Liver (tissue), 9 donors: ENCODE results near the gene UNC93B1. TPM values are rescaled to one million over a fixed set of nuclear protein-coding genes. Genes with fewer than 3 reads are reported as not detected.
A peak's percentile ranks its signal among the peaks of the same experiment; 100 is the strongest.

Source experiments
- DNase-seq: peaks from one replicate; pipeline ENCODE4 v3.0.0-alpha.2; 2017; ENCODE audit warnings: low spot score
- H3K27ac ChIP-seq, 2 donors: one replicate each; pipeline ENCODE4 v1.7.0; 2013; ENCODE audit warnings: inconsistent platforms in 2 of 2, low read length in 2 of 2, control low read depth in 1 of 2, low read depth in 1 of 2, mild to moderate bottlenecking in 1 of 2
- H3K27me3 ChIP-seq, 4 donors: one replicate each; pipeline versions ENCODE4 v1.6.1 to v1.7.0; 2013; ENCODE audit warnings: low read length in 3 of 4, inconsistent platforms in 1 of 4, mild to moderate bottlenecking in 1 of 4, moderate library complexity in 1 of 4; ENCODE audit not compliant: control insufficient read depth in 4 of 4, insufficient read depth in 4 of 4
- H3K36me3 ChIP-seq, 4 donors: one replicate each; pipeline versions ENCODE4 v1.6.1 to v1.7.0; 2013; ENCODE audit warnings: low read length in 3 of 4, mild to moderate bottlenecking in 3 of 4, low read depth in 1 of 4, moderate library complexity in 1 of 4; ENCODE audit not compliant: control insufficient read depth in 4 of 4, insufficient read depth in 3 of 4
- H3K4me1 ChIP-seq, 4 donors: one replicate each; pipeline versions ENCODE4 v1.6.1 to v1.7.0; 2013; ENCODE audit warnings: low read length in 3 of 4, mild to moderate bottlenecking in 3 of 4, moderate library complexity in 1 of 4; ENCODE audit not compliant: control insufficient read depth in 4 of 4, insufficient read depth in 4 of 4
- H3K4me3 ChIP-seq, 3 donors: one replicate each; pipeline versions ENCODE4 v1.6.1 to v1.7.0; 2013; ENCODE audit warnings: low read length in 3 of 3, control low read depth in 1 of 3, low read depth in 1 of 3, mild to moderate bottlenecking in 1 of 3
- H3K9ac ChIP-seq, 2 donors: one replicate each; pipeline ENCODE4 v1.7.0; 2013; ENCODE audit warnings: low read length in 2 of 2, mild to moderate bottlenecking in 2 of 2, moderate library complexity in 2 of 2, control low read depth in 1 of 2, low read depth in 1 of 2
- H3K9me3 ChIP-seq, 4 donors: one replicate each; pipeline versions ENCODE4 v1.6.1 to v1.7.0; 2013; ENCODE audit warnings: low read length in 3 of 4; ENCODE audit not compliant: control insufficient read depth in 4 of 4
- EGR1 ChIP-seq, 2 donors: IDR thresholded peaks; 2 replicates each; pipeline ENCODE4 v1.6.1; 2016 to 2018; ENCODE audit warnings: antibody characterized with exemption in 2 of 2, low read depth in 2 of 2
- FOXA2 ChIP-seq: IDR thresholded peaks from 2 replicates; pipeline ENCODE4 v1.6.1; 2016; ENCODE audit warnings: antibody characterized with exemption
- GABPA ChIP-seq, 2 donors: IDR thresholded peaks in 1 of 2; conservative IDR thresholded peaks in 1 of 2; 2 replicates each; pipeline ENCODE4 v1.6.1; 2016; ENCODE audit warnings: antibody characterized with exemption in 2 of 2, mild to moderate bottlenecking in 1 of 2, moderate library complexity in 1 of 2
- HNF4G ChIP-seq: IDR thresholded peaks from 2 replicates; pipeline ENCODE4 v1.6.1; 2016; ENCODE audit warnings: antibody characterized with exemption
- RAD21 ChIP-seq, 2 donors: IDR thresholded peaks; 2 replicates each; pipeline ENCODE4 v1.6.1; 2016; ENCODE audit warnings: antibody characterized with exemption in 2 of 2, mild to moderate bottlenecking in 2 of 2
- SP1 ChIP-seq: IDR thresholded peaks from 2 replicates; pipeline ENCODE4 v1.6.1; 2018; ENCODE audit warnings: antibody characterized with exemption, mild to moderate bottlenecking
- TAF1 ChIP-seq: conservative IDR thresholded peaks from 2 replicates; pipeline ENCODE4 v1.6.1; 2016; ENCODE audit warnings: antibody characterized with exemption, mild to moderate bottlenecking
- YY1 ChIP-seq: IDR thresholded peaks from 2 replicates; pipeline ENCODE4 v1.6.1; 2016; ENCODE audit warnings: antibody characterized with exemption, mild to moderate bottlenecking
- WGBS: extraction: QIAGEN DNeasy Blood & Tissue Kit; methylation state at CpG from one replicate; pipeline ENCODE4 v1.1.7; 2013; 5-methylcytosine and 5-hydroxymethylcytosine counted together
- polyA plus RNA-seq, 2 donors: library from polyadenylated mRNA; stranded (reverse) in 1 of 2; unstranded in 1 of 2; fragments of 200-250 nt in 1 of 2; fragments of >200 nt in 1 of 2; fragmentation: Nextera tagmentation in 1 of 2; extraction: Ambion mirVana in 1 of 2; gene quantifications; one replicate each; pipeline versions ENCODE4 v1.2.1 to v1.2.3, GENCODE V29; 2013 to 2015
- total RNA-seq, 2 donors: library from RNA; depleted of rRNA; stranded (reverse); fragments of >200 nt; gene quantifications; one replicate each; pipeline ENCODE4 v1.2.3, GENCODE V29; 2014
- TF ChIP-seq, protein P1 (sequence below): IDR thresholded peaks from 2 replicates; pipeline ENCODE4 v1.6.1; 2016; ENCODE audit warnings: antibody characterized with exemption, mild to moderate bottlenecking
- TF ChIP-seq, protein P2 (sequence below): IDR thresholded peaks from 2 replicates; pipeline ENCODE4 v1.6.1; 2016; ENCODE audit warnings: antibody characterized with exemption
- TF ChIP-seq, protein P3 (sequence below): IDR thresholded peaks from 2 replicates; pipeline ENCODE4 v1.6.1; 2016; ENCODE audit warnings: antibody characterized with exemption
- TF ChIP-seq, protein P4 (sequence below): fragments of 150-350 bp; IDR thresholded peaks from 2 replicates; pipeline ENCODE4 v1.5.1; 2017; ENCODE audit warnings: improper control_type of control experiment, low read depth, low read length; ENCODE audit not compliant: missing input control
- donor health status: healthy.
- donor health status: healthy.
- donor health status: healthy.
- donor health status: healthy.
- donor health status: healthy.

Gene UNC93B1
- total and polyA plus RNA-seq, 4 donors: 9.2 to 19.1 (median 15.0) TPM

DNA sequence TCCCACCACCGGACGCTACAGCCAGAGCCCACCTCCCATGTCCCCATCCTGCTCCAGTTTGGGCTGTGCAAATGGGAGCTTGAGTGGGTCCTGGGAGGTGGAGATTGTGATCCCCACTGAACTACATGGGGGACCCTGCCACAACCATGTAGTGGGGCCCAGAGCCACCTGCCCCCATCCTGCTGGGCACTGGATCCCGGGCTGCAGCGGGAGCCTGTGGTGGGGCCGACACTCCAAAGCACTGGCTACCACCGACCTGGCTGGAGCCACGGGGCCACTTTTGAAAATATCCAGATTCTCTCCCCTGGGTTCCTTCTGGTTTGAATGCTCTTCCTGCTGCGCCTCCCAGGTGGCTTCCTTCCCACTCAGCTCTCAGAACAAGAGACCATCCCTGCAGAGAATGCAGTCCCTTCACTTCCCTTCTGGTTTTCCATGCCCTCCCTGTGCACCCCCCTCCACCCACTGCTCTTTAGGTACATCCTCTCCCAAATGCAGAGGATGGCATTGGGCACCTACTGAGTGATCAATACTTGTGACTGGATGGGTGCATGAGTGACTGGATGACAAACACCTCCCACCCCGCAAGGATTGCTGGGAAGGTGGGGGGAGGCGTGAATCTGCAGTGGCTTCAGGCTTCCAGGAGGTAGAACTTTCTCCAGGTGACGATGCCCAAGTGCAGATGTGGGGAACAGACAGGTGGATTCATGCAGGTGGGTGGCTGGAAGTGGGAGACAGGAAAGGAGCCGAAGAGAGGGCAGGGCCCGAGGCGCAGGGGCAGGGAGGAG, 846 bp upstream of the UNC93B1 start:
- Histone ChIP-seq H3K27ac (no peak overlapping the region), H3K9ac (no peak overlapping the region)
- WGBS: 84% methylated on average over 14 of the region's 14 CpGs

GRCh38 chr11:68002938-68003845, 705 bp downstream of the UNC93B1 start:
- 24% methylated on average over 86 of the region's 86 CpGs for WGBS
- H3K9ac ChIP-seq: no peak overlapping the region
- peaks cover 0 to 7% (median 3%) of the 10 kb centered on the region in 4 donors for H3K4me1 ChIP-seq
- H3K4me3 ChIP-seq: peak overlapping the region in 2 of 3 donors; percentile 66 to 83
- H3K9me3 ChIP-seq: no peaks in the 10 kb centered on the region
- peaks cover 0 to 2% (median 0%) of the 10 kb centered on the region in 4 donors for H3K36me3 ChIP-seq
- peak overlapping the region; percentile 36 to 57 for H3K27ac ChIP-seq
- no peaks in the 10 kb centered on the region for H3K27me3 ChIP-seq
- DNase-seq: no peak
- TF ChIP-seq, protein P1, sequence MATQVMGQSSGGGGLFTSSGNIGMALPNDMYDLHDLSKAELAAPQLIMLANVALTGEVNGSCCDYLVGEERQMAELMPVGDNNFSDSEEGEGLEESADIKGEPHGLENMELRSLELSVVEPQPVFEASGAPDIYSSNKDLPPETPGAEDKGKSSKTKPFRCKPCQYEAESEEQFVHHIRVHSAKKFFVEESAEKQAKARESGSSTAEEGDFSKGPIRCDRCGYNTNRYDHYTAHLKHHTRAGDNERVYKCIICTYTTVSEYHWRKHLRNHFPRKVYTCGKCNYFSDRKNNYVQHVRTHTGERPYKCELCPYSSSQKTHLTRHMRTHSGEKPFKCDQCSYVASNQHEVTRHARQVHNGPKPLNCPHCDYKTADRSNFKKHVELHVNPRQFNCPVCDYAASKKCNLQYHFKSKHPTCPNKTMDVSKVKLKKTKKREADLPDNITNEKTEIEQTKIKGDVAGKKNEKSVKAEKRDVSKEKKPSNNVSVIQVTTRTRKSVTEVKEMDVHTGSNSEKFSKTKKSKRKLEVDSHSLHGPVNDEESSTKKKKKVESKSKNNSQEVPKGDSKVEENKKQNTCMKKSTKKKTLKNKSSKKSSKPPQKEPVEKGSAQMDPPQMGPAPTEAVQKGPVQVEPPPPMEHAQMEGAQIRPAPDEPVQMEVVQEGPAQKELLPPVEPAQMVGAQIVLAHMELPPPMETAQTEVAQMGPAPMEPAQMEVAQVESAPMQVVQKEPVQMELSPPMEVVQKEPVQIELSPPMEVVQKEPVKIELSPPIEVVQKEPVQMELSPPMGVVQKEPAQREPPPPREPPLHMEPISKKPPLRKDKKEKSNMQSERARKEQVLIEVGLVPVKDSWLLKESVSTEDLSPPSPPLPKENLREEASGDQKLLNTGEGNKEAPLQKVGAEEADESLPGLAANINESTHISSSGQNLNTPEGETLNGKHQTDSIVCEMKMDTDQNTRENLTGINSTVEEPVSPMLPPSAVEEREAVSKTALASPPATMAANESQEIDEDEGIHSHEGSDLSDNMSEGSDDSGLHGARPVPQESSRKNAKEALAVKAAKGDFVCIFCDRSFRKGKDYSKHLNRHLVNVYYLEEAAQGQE: no peak
- TF ChIP-seq GABPA (IDR thresholded peaks at IDR 0.05 in 1 of 2, conservative IDR thresholded peaks at IDR 0.05 in 1 of 2) (no peak), FOXA2 (no peak), EGR1 (IDR thresholded peaks at IDR 0.05; ENCODE audit: low read depth in 2 of 2) (no peak)

More for the DNA sequence above, 846 bp upstream of the UNC93B1 start:
- Histone ChIP-seq H3K4me3 (no peak overlapping the region), H3K27me3 (no peaks in the 10 kb centered on the region), H3K36me3 (no peaks in the 10 kb centered on the region), H3K9me3 (no peaks in the 10 kb centered on the region), H3K4me1 (peaks cover 0 to 22% (median 14%) of the 10 kb centered on the region in 4 donors)
- no peak for DNase-seq
- TF ChIP-seq, protein P2, sequence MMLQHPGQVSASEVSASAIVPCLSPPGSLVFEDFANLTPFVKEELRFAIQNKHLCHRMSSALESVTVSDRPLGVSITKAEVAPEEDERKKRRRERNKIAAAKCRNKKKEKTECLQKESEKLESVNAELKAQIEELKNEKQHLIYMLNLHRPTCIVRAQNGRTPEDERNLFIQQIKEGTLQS: no peak
- TF ChIP-seq SP1 (no peak), GABPA (IDR thresholded peaks at IDR 0.05 in 1 of 2, conservative IDR thresholded peaks at IDR 0.05 in 1 of 2) (no peak), YY1 (no peak), HNF4G (no peak), EGR1 (IDR thresholded peaks at IDR 0.05; ENCODE audit: low read depth in 2 of 2) (no peak), TAF1 (no peak), RAD21 (IDR thresholded peaks at IDR 0.05) (no peak)
- TF ChIP-seq, protein P1: no peak
- TF ChIP-seq, protein P3, sequence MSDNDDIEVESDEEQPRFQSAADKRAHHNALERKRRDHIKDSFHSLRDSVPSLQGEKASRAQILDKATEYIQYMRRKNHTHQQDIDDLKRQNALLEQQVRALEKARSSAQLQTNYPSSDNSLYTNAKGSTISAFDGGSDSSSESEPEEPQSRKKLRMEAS: no peak
- TF ChIP-seq, protein P4, sequence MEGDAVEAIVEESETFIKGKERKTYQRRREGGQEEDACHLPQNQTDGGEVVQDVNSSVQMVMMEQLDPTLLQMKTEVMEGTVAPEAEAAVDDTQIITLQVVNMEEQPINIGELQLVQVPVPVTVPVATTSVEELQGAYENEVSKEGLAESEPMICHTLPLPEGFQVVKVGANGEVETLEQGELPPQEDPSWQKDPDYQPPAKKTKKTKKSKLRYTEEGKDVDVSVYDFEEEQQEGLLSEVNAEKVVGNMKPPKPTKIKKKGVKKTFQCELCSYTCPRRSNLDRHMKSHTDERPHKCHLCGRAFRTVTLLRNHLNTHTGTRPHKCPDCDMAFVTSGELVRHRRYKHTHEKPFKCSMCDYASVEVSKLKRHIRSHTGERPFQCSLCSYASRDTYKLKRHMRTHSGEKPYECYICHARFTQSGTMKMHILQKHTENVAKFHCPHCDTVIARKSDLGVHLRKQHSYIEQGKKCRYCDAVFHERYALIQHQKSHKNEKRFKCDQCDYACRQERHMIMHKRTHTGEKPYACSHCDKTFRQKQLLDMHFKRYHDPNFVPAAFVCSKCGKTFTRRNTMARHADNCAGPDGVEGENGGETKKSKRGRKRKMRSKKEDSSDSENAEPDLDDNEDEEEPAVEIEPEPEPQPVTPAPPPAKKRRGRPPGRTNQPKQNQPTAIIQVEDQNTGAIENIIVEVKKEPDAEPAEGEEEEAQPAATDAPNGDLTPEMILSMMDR: no peak
